Small intestine (tissue), 7 donors: ENCODE measurements around the gene KSR2. TPM values are rescaled to one million over a fixed set of nuclear protein-coding genes. Genes with fewer than 3 reads are reported as not detected.
A peak's percentile ranks its signal among the peaks of the same experiment; 100 is the strongest.

ENCODE experiments used
- DNase-seq, 2 donors: peaks; one replicate each; pipeline versions ENCODE4 v3.0.0 to v3.0.0-alpha.2; 2013
- FAIRE-seq: peaks from 2 replicates; lab custom pipeline; 2012; peaks lifted over from hg19 to GRCh38; lab: Jason Lieb, UNC
- H3K27ac ChIP-seq, 3 donors: one replicate each; pipeline ENCODE4 v1.5.1; 2013; ENCODE audit warnings: low read length in 2 of 3, mild to moderate bottlenecking in 2 of 3, control low read depth in 1 of 3, inconsistent platforms in 1 of 3, low read depth in 1 of 3, moderate library complexity in 1 of 3
- H3K27me3 ChIP-seq, 3 donors: one replicate each; pipeline ENCODE4 v1.6.1; 2013; ENCODE audit warnings: low read length in 3 of 3, inconsistent platforms in 1 of 3; ENCODE audit not compliant: control insufficient read depth in 3 of 3, insufficient read depth in 3 of 3
- H3K36me3 ChIP-seq, 3 donors: one replicate each; pipeline ENCODE4 v1.6.1; 2013; ENCODE audit warnings: low read length in 3 of 3, inconsistent platforms in 1 of 3, low read depth in 1 of 3, mild to moderate bottlenecking in 1 of 3, moderate library complexity in 1 of 3; ENCODE audit not compliant: control insufficient read depth in 3 of 3, insufficient read depth in 2 of 3
- H3K4me1 ChIP-seq, 3 donors: one replicate each; pipeline ENCODE4 v1.6.1; 2013; ENCODE audit warnings: low read length in 2 of 3, inconsistent platforms in 1 of 3, low read depth in 1 of 3, mild to moderate bottlenecking in 1 of 3, moderate library complexity in 1 of 3; ENCODE audit not compliant: control insufficient read depth in 3 of 3, insufficient read depth in 2 of 3
- H3K4me3 ChIP-seq, 3 donors: one replicate each; pipeline ENCODE4 v1.5.1; 2013; ENCODE audit warnings: low read length in 3 of 3, control low read depth in 1 of 3, inconsistent platforms in 1 of 3, low read depth in 1 of 3, mild to moderate bottlenecking in 1 of 3, moderate library complexity in 1 of 3
- H3K9me3 ChIP-seq, 2 donors: one replicate each; pipeline ENCODE4 v1.6.1; 2013; ENCODE audit warnings: low read depth in 1 of 2, low read length in 1 of 2; ENCODE audit not compliant: control insufficient read depth in 2 of 2, insufficient read depth in 1 of 2
- WGBS, 3 donors: extraction: QIAGEN DNeasy Blood & Tissue Kit; methylation state at CpG; one replicate each; pipeline ENCODE4 v1.1.7; 2013; 5-methylcytosine and 5-hydroxymethylcytosine counted together
- polyA plus RNA-seq, 4 donors: library from polyadenylated mRNA; stranded (reverse) in 3 of 4; unstranded in 1 of 4; fragments of 200-250 nt in 3 of 4; fragments of 120-200 nt in 1 of 4; gene quantifications; one replicate each; pipeline versions ENCODE4 v1.2.1 to v1.2.3, GENCODE V29; 2013
- donor health status: healthy with polysubstance abuse.
- donor health status: control.
- donor health status: control.
- donor health status: Bipolar disorder and iron deficiency.
- donor health status: healthy.

Gene KSR2
- polyA plus RNA-seq, 4 donors = 0.16 to 0.33 TPM; not detected in 2

DNA sequence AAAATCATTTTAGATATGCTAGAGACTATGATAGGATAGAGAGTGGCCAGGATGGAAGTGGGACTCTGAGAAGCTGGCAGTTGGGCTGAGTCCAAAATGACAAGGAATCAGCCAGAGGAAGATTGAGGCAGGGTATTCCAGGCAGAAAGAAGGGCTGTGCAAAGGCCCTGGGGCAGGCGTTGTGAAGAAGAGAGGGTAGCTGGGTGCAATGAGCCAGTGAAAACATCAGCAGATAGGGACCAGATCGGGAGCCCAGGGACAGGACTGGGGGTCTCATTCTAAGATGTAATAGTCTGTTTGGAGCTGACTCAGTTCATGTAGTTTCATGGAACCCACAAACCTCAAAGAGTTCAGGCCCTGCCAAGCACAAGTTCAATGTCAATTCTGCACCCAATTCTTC, 126.6 kb downstream of the KSR2 start:
- Histone ChIP-seq H3K4me1 (no peaks in the 10 kb centered on the region), H3K27me3 (peaks cover 0 to 3% (median 0%) of the 10 kb centered on the region in 3 donors), H3K4me3 (no peak overlapping the region), H3K36me3 (no peaks in the 10 kb centered on the region), H3K9me3 (peaks cover 0 to 4% of the 10 kb centered on the region in 2 donors), H3K27ac (no peak overlapping the region)
- no peak for DNase-seq
- FAIRE-seq = no peak
- WGBS, 3 donors = 83 to 97% (median 90%) methylated on average over 2 of the region's 2 CpGs

DNA sequence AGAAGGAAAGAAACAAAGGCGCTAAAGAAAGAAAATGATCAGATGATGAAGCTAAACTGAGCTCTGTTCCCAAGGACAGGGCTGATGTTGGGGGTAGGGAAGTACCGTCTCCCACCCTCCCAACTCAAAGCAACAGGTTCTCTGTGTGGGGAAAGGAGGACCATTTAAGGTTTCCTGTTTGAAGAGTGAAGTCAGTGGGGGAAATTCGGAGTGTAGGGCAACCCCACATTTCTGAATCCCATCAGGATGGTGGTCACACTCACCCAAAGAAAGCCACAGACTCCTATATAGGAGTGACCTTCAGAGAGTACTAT, 131.1 kb downstream of the KSR2 start:
- WGBS, 3 donors = 49 to 57% (median 53%) methylated on average over 3 of the region's 3 CpGs

DNA sequence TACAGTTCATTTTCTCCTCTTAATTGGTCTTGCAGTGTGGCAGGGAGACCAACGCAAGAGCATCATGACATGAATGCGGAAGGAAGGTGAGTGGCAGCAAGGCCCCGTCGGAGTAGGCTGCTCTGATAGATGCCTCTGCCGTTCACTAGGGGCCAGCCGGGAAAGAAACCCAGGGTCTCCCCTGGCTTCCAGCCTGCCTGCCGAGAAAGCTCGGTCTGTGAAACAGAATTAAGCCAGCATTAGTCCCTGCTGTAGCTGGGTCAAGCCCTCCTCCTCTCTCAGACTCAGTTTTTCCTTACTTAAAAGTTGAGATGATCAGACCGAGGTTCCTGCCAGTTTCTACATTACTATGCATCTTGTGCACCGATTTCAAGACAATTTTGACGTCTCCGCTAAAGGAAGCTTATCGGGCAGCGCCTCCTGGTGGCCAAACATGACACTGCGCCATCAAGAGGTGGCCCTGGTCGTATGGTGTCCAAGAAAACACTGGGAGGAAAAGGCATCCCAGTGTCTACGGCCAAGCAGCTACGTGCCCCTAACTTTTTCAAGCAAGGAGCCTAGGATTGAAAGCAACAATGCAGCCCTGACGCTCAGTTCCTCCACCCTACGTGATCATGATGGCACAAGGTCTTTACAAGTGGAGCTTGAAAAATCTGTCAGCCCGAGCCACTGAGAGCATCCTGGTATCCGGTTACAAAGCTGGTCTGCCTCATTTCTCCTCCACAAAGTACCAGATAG, 131.6 kb downstream of the KSR2 start:
- WGBS, 3 donors = 11 to 20% (median 20%) methylated on average over 22 of the region's 22 CpGs
- Histone ChIP-seq H3K36me3 (no peaks in the 10 kb centered on the region), H3K27ac (no peak overlapping the region), H3K9me3 (no peaks in the 10 kb centered on the region), H3K27me3 (peaks cover 0 to 2% (median 0%) of the 10 kb centered on the region in 3 donors), H3K4me3 (no peak overlapping the region), H3K4me1 (peaks cover 0 to 3% (median 0%) of the 10 kb centered on the region in 3 donors)
- DNase-seq (peak; percentile 69 to 81), FAIRE-seq (no peak)

More for the DNA sequence above, 131.1 kb downstream of the KSR2 start:
- Histone ChIP-seq H3K4me1 (peaks cover 0 to 3% (median 0%) of the 10 kb centered on the region in 3 donors), H3K36me3 (no peaks in the 10 kb centered on the region), H3K27me3 (peaks cover 0 to 2% (median 0%) of the 10 kb centered on the region in 3 donors), H3K9me3 (no peaks in the 10 kb centered on the region), H3K4me3 (no peak overlapping the region), H3K27ac (no peak overlapping the region)
- DNase-seq = no peak
- FAIRE-seq = no peak

DNA sequence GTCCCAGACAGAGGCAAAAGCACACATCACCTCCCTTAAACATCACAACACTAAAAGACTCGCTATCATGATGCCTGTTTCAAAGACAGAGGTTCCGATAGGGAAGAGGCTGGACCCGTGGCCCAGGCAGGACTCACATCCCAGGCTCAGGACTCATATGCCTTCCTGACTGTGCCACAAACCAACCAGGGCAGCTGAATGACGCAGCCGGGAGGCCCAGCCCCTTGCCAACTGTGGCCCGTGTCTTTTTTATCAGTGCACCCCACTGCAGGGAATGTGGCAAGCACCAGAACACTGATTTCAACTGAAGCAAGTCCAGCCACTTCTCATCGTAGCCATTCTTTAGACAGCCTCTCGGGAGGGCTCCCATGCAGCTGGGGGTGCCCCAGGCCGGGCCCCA, 132.3 kb downstream of the KSR2 start:
- Histone ChIP-seq H3K27ac (no peak overlapping the region), H3K9me3 (no peaks in the 10 kb centered on the region), H3K27me3 (peaks cover 0 to 2% (median 0%) of the 10 kb centered on the region in 3 donors), H3K4me3 (no peak overlapping the region), H3K36me3 (no peaks in the 10 kb centered on the region), H3K4me1 (peaks cover 0 to 3% (median 0%) of the 10 kb centered on the region in 3 donors)
- no peak for FAIRE-seq
- no peak for DNase-seq
- WGBS, 3 donors = 82 to 90% (median 82%) methylated on average over 9 of the region's 9 CpGs

DNA sequence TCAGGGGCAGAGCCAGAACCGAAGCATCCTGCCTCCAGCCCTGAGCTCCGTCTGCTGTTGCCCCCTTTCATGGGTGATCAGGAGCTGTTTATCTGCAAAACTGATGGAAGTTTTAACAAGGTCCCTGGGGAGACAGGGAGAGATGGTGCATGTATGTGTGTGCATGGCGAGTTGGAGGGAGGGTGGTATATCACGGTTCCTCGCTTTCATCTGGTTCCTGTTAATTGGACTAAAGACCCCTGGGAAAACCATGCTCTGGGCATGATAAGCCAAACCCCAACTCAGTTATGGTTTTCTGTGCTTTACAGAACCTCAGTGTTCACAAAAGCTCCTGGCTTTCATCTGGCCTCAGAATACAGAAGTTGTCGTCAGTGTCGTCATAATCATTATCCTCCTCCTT, 133.6 kb downstream of the KSR2 start:
- WGBS, 3 donors = 84 to 89% (median 89%) methylated on average over 7 of the region's 7 CpGs
- no peaks in the 10 kb centered on the region for H3K36me3 ChIP-seq
- DNase-seq (no peak), FAIRE-seq (no peak)
- peaks cover 0 to 3% (median 0%) of the 10 kb centered on the region in 3 donors for H3K4me1 ChIP-seq
- no peak overlapping the region for H3K27ac ChIP-seq
- H3K4me3 ChIP-seq = no peak overlapping the region
- no peaks in the 10 kb centered on the region for H3K9me3 ChIP-seq
- peaks cover 0 to 2% (median 0%) of the 10 kb centered on the region in 3 donors for H3K27me3 ChIP-seq

DNA sequence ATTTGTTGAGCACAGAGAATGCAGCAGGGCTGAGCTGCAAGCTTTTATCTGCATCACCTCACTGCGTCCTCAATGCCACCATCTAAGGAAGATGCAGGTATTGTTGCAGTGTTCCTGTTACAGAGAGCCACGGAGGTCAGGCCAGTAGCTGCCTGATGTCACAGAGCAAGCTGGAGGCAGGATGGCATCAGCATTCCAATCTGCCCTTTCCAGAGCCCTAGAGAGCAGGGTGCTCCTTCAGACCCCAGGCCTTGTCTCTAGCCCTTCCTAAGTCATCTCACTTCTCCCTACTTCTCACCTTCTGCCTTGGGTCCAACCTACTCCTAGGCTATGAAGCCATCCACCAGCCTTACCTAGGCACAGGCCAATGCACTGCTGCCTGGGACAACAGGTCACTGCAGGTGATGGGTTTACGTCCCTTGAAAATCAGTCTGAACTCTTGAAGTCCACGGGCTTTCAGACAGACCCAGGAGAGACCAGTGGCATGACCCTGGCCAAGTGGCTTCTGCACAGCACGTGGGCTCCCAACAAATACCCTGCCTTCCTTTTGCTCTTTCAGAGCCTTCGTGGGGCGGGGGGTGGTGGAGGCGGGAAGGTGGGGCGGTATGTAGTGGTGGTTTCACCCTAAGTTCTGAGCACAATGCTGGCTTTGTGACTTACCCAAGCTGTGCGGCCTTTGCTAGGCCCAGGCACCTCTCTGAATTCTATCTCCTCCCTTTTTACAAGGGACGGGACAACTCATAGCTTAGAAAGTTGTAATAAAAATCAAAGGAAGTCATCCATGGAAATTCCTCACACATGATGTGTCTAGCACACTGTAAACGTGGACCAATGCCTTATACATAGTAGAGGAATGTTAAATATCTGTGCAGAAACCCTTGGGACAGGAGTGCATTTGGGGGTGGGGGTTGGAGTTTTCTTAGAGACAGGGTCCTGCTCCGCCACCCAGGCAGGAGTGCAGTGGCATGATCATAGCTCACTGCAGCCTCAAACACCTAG, 136.0 kb downstream of the KSR2 start:
- Histone ChIP-seq H3K27me3 (peaks cover 0 to 2% (median 0%) of the 10 kb centered on the region in 3 donors), H3K36me3 (no peaks in the 10 kb centered on the region), H3K4me1 (peaks cover 0 to 3% (median 0%) of the 10 kb centered on the region in 3 donors), H3K9me3 (peaks cover 0 to 13% of the 10 kb centered on the region in 2 donors), H3K4me3 (no peak overlapping the region), H3K27ac (no peak overlapping the region)
- FAIRE-seq (no peak), DNase-seq (no peak)
- WGBS, 3 donors = 81 to 85% (median 84%) methylated on average over 13 of the region's 13 CpGs

DNA sequence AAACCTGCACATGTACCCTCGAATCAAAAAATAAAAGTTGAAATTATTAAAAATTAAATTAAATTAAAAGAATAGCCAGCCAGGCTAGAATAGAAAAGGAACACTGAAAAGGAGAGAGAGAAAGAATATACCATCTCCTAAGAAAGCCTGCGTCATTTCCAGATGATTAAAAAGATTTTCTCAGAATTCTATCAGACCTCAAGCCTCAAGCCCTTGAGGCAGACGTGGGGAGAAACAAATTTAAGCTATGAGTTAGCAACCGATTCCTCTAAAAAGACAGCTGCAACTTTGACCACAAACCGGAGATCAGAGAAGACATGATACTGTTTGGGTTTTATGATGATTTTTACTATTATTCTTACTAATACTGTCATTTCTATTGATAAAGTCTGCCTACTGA, 138.3 kb downstream of the KSR2 start:
- H3K4me1 ChIP-seq = no peaks in the 10 kb centered on the region
- no peaks in the 10 kb centered on the region for H3K36me3 ChIP-seq
- no peak for DNase-seq
- H3K27ac ChIP-seq = no peak overlapping the region
- 73 to 83% (median 80%) methylated on average over 5 of the region's 5 CpGs for WGBS, 3 donors
- H3K9me3 ChIP-seq = peaks cover 0 to 13% of the 10 kb centered on the region in 2 donors
- no peaks in the 10 kb centered on the region for H3K27me3 ChIP-seq
- FAIRE-seq = no peak
- H3K4me3 ChIP-seq = no peak overlapping the region

DNA sequence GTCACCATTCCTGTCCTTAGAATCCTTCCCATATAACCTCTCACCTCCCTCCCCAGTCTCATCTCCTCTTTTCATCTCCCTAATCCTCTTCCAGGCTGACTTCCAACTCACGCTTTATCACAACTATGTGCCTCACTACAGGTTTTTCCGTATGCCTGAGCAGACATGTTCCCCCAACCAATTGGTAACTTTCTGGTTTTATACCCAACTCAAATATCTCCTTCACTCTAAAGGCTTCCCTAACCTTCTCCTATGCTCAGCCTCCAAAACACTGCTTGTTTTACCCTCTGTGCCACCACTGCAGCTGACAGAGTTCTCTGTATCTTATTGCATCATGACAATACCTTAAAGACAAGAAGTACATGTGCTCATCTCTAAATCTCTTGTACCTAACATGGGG, 139.7 kb downstream of the KSR2 start:
- Histone ChIP-seq H3K9me3 (peaks cover 0 to 13% of the 10 kb centered on the region in 2 donors), H3K4me1 (no peaks in the 10 kb centered on the region), H3K4me3 (no peak overlapping the region), H3K27me3 (no peaks in the 10 kb centered on the region), H3K27ac (no peak overlapping the region), H3K36me3 (no peaks in the 10 kb centered on the region)
- DNase-seq = no peak
- FAIRE-seq = no peak
- WGBS, 3 donors = 93 to 96% (median 95%) methylated on average over 2 of the region's 2 CpGs
